Measurements from ENCODE around the gene TMEM178A. TPM values are rescaled to one million over a fixed set of nuclear protein-coding genes. Genes with fewer than 3 reads are reported as not detected.

The TMEM178A gene
- total RNA-seq, 1 donor from 2014 or later, result 1.6 TPM

DNA sequence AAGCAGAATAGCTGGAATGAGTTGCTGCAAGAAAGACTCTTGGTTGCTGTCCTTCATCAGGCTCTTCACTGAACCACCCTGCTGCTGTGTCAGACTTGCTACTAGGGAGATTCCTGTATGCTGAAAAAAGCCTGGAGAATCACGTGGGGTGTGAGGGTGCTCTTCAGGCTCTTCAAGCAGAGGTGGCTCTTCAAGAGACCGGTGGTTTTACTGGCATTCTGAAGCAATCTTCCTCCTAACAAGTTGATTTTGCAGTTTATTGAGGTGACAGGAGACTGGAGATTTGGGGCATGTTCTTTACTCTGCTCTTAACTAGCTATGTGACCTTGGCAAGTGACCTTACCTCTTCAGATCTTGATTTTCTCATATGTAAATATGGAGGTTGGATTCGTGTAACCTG is 14.1 kb downstream of the TMEM178A start:
- TF ChIP-seq, protein P1, sequence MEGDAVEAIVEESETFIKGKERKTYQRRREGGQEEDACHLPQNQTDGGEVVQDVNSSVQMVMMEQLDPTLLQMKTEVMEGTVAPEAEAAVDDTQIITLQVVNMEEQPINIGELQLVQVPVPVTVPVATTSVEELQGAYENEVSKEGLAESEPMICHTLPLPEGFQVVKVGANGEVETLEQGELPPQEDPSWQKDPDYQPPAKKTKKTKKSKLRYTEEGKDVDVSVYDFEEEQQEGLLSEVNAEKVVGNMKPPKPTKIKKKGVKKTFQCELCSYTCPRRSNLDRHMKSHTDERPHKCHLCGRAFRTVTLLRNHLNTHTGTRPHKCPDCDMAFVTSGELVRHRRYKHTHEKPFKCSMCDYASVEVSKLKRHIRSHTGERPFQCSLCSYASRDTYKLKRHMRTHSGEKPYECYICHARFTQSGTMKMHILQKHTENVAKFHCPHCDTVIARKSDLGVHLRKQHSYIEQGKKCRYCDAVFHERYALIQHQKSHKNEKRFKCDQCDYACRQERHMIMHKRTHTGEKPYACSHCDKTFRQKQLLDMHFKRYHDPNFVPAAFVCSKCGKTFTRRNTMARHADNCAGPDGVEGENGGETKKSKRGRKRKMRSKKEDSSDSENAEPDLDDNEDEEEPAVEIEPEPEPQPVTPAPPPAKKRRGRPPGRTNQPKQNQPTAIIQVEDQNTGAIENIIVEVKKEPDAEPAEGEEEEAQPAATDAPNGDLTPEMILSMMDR (IDR thresholded peaks at IDR 0.05), result no peak
- no peak overlapping the region for H3K4me3 Mint-ChIP-seq (ENCODE audit: unreplicated experiment)
- H3K9me3 Mint-ChIP-seq (ENCODE audit: unreplicated experiment), result peaks cover 14% of the 10 kb centered on the region
- H3K27me3 Mint-ChIP-seq (ENCODE audit: unreplicated experiment), result peaks cover 55% of the 10 kb centered on the region
- H3K27ac Mint-ChIP-seq (ENCODE audit: unreplicated experiment), result no peak overlapping the region
- no peak for DNase-seq (ENCODE audit: extremely low spot score, unreplicated experiment)
- H3K4me1 Mint-ChIP-seq (ENCODE audit: unreplicated experiment), result no peaks in the 10 kb centered on the region
- H3K36me3 Mint-ChIP-seq (ENCODE audit: unreplicated experiment), result no peaks in the 10 kb centered on the region

DNA sequence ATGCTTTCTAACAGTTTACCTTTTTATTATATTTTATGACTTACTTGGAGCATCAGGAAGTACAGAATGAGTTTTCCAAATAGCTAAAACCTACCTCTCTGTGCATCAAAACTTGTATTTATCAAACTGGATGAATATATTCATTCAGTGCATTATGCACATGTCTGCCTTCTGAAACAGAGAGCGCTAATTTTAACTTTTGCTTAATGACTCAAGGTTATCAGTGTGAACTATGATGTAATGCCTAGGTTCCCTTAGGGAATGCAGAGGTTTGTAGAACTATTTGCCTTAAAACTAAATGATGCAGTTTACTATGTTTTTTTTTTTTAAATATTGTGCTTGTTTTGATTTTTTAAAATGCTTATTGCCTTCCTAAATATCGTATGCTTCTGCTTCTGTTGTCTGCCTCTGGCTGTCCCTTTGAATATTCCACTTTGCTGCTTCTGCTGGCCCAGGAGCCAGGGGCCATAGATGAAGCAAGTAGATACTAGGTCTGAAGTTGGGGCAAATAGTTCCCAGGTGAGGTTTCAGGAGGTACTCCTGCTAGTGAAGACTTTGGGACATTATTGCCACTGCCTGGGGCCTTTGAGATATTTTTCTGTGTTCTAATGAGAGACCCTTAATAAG is 16.5 kb downstream of the TMEM178A start:
- H3K4me1 Mint-ChIP-seq (ENCODE audit: unreplicated experiment), result no peaks in the 10 kb centered on the region
- no peak for DNase-seq (ENCODE audit: extremely low spot score, unreplicated experiment)
- peaks cover 55% of the 10 kb centered on the region for H3K27me3 Mint-ChIP-seq (ENCODE audit: unreplicated experiment)
- H3K4me3 Mint-ChIP-seq (ENCODE audit: unreplicated experiment), result no peak overlapping the region
- TF ChIP-seq, protein P1 (IDR thresholded peaks at IDR 0.05), result no peak
- H3K9me3 Mint-ChIP-seq (ENCODE audit: unreplicated experiment), result peaks cover 14% of the 10 kb centered on the region
- no peak overlapping the region for H3K27ac Mint-ChIP-seq (ENCODE audit: unreplicated experiment)
- no peaks in the 10 kb centered on the region for H3K36me3 Mint-ChIP-seq (ENCODE audit: unreplicated experiment)

DNA sequence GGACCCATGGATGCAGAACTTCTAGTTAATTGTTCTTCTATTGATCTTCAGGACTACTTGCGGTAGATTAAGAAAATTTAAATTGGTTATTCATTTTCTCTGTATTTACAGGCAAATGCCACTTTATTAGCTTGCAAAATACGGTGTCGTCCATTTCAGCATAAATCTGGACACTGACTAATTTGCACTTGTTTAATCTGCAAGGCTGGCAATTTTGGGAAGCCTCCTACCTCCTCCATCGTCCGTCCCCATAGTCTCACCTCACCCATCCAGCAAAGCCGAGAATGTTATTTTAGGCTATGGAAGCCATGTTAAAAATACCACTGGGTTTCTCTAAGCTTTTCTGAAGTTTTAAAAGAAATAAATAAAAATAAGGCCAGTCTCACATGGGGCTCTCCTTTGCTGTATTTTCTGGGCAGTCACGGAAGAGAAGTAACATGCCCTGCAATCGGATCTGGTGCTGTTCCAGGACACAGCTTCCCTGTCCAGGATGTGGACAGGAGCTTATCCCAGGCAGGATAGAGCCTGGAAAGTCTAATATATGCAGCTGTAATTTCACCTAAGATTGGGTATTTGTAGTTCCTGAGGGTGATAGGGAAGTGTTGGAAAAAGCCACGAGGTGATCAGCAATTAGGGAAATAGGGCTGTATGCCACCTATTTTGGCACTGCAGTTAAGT is 17.4 kb downstream of the TMEM178A start:
- Mint-ChIP-seq H3K4me3 (ENCODE audit: unreplicated experiment) (no peak overlapping the region), H3K4me1 (ENCODE audit: unreplicated experiment) (no peaks in the 10 kb centered on the region), H3K27me3 (ENCODE audit: unreplicated experiment) (peaks cover 46% of the 10 kb centered on the region), H3K36me3 (ENCODE audit: unreplicated experiment) (no peaks in the 10 kb centered on the region), H3K9me3 (ENCODE audit: unreplicated experiment) (peaks cover 8% of the 10 kb centered on the region), H3K27ac (ENCODE audit: unreplicated experiment) (no peak overlapping the region)
- TF ChIP-seq, protein P1 (IDR thresholded peaks at IDR 0.05), result no peak
- no peak for DNase-seq (ENCODE audit: extremely low spot score, unreplicated experiment)

DNA sequence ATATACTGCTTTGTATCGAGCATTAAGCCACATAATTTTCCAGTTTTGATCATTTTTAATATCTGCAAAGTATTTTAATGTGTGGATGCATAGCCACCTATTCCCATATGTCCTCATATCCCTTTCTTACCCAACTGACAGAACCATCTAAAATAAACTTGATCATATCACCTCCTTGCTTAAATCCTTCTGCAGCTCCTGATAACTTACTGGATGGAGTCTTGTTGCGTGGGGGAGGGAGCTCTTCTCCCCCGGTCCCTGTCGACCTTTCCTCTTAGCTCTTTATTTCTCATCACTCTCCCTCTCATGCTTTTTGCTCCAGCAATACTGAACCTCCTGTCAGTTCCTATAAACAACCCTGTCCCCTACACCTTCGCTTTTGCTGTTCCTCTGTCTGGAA is 18.7 kb downstream of the TMEM178A start:
- no peak overlapping the region for H3K4me3 Mint-ChIP-seq (ENCODE audit: unreplicated experiment)
- no peaks in the 10 kb centered on the region for H3K9me3 Mint-ChIP-seq (ENCODE audit: unreplicated experiment)
- peaks cover 2% of the 10 kb centered on the region for H3K4me1 Mint-ChIP-seq (ENCODE audit: unreplicated experiment)
- no peaks in the 10 kb centered on the region for H3K36me3 Mint-ChIP-seq (ENCODE audit: unreplicated experiment)
- TF ChIP-seq, protein P1 (IDR thresholded peaks at IDR 0.05), result no peak
- DNase-seq (ENCODE audit: extremely low spot score, unreplicated experiment), result no peak
- peaks cover 37% of the 10 kb centered on the region for H3K27me3 Mint-ChIP-seq (ENCODE audit: unreplicated experiment)
- H3K27ac Mint-ChIP-seq (ENCODE audit: unreplicated experiment), result no peak overlapping the region

DNA sequence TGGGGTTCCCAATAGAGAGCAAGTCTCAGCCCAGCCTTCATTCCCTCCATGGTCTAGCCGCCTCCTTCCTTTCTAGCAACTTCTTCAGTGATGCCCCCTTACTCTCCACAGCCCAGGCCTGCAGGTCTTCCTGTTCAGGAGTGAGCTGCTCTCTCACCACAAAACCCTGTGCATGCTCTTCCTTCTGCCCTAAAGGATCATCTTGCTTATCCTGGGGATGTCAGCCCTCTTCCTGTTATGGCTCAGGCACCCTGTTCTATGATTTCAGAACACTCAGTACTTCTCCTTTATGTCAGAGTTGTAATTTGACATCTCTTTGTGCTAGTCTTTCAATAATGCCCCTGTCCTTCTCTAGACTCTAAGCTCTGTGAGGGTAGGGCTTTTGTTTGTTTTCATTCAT is 19.4 kb downstream of the TMEM178A start:
- peaks cover 31% of the 10 kb centered on the region for H3K27me3 Mint-ChIP-seq (ENCODE audit: unreplicated experiment)
- no peaks in the 10 kb centered on the region for H3K9me3 Mint-ChIP-seq (ENCODE audit: unreplicated experiment)
- H3K27ac Mint-ChIP-seq (ENCODE audit: unreplicated experiment), result no peak overlapping the region
- no peak for DNase-seq (ENCODE audit: extremely low spot score, unreplicated experiment)
- TF ChIP-seq, protein P1 (IDR thresholded peaks at IDR 0.05), result no peak
- no peak overlapping the region for H3K4me3 Mint-ChIP-seq (ENCODE audit: unreplicated experiment)
- peaks cover 2% of the 10 kb centered on the region for H3K4me1 Mint-ChIP-seq (ENCODE audit: unreplicated experiment)
- no peaks in the 10 kb centered on the region for H3K36me3 Mint-ChIP-seq (ENCODE audit: unreplicated experiment)
